Caco-2 (cell line): ENCODE results near the gene MBD3. TPM values are rescaled to one million over a fixed set of nuclear protein-coding genes. Genes with fewer than 3 reads are reported as not detected.
A peak's percentile ranks its signal among the peaks of the same experiment; 100 is the strongest.

ENCODE experiments used
- BruUV-seq: library from RNA; stranded (reverse); fragments of 400-500 nt; replicated peaks from 2 replicates; lab custom pipeline; 2021; lab: Mats Ljungman, UMichigan
- CTCF ChIA-PET: fragments of 300-600 bp; sonication (Branson Sonifier 250); formaldehyde crosslinking; loops from one replicate; lab custom pipeline; 2022; ENCODE audit warnings: antibody characterized with exemption; lab: Charles Lee
- POLR2A ChIA-PET: fragments of 300-600 bp; sonication (Branson Sonifier 250); formaldehyde crosslinking; loops from one replicate; lab custom pipeline; 2022; ENCODE audit warnings: antibody characterized with exemption; lab: Charles Lee
- DNase-seq, 2 experiments: peaks; one replicate each; pipeline versions ENCODE4 v3.0.0 to v3.0.0-alpha.2; 2020 to 2022
- H3K27me3 ChIP-seq: replicated peaks from 2 replicates; pipeline ENCODE4 v1.6.0; 2011; ENCODE audit warnings: low read length; ENCODE audit not compliant: control insufficient read depth, insufficient read depth
- H3K36me3 ChIP-seq: 2 replicates; pipeline ENCODE4 v1.5.1; 2011; ENCODE audit warnings: low read length; ENCODE audit not compliant: control insufficient read depth, insufficient read depth
- H3K4me1 ChIP-seq: fragments of 250-450 bp; sonication (Bioruptor Pico); 2 replicates; pipeline ENCODE4 v1.5.1; 2020; ENCODE audit warnings: mild to moderate bottlenecking
- H3K4me3 ChIP-seq: 2 replicates; pipeline ENCODE4 v1.5.1; 2011; ENCODE audit warnings: low read depth, mild to moderate bottlenecking, control low read depth, low read length
- H3K9me3 ChIP-seq: fragments of 250-450 bp; sonication (Bioruptor Pico); 2 replicates; pipeline ENCODE4 v1.5.1; 2020; ENCODE audit warnings: mild to moderate bottlenecking, moderate library complexity
- H3K27ac Mint-ChIP-seq: one replicate; pipeline ENCODE4 v1.8.0; 2022; ENCODE audit warnings: mixed read lengths; ENCODE audit not compliant: unreplicated experiment
- H3K27me3 Mint-ChIP-seq: one replicate; pipeline ENCODE4 v1.8.0; 2022; ENCODE audit warnings: mixed read lengths; ENCODE audit not compliant: insufficient read depth, unreplicated experiment
- H3K36me3 Mint-ChIP-seq: one replicate; pipeline ENCODE4 v1.8.0; 2022; ENCODE audit warnings: mild to moderate bottlenecking, mixed read lengths; ENCODE audit not compliant: insufficient read depth, unreplicated experiment
- H3K4me1 Mint-ChIP-seq: one replicate; pipeline ENCODE4 v1.8.0; 2022; ENCODE audit warnings: low read depth, mixed read lengths; ENCODE audit not compliant: unreplicated experiment
- H3K4me3 Mint-ChIP-seq: one replicate; pipeline ENCODE4 v1.8.0; 2022; ENCODE audit warnings: mild to moderate bottlenecking, moderate library complexity, mixed read lengths; ENCODE audit not compliant: unreplicated experiment
- H3K9me3 Mint-ChIP-seq: one replicate; pipeline ENCODE4 v1.8.0; 2022; ENCODE audit warnings: mixed read lengths; ENCODE audit not compliant: unreplicated experiment
- CTCF ChIP-seq, 2 experiments: fragments of 200-600 bp in 1 of 2; IDR thresholded peaks; 1 replicate in 1 of 2; 2 replicates in 1 of 2; pipeline versions ENCODE4 v1.5.1 to v1.8.0; 2011 to 2022; ENCODE audit warnings: antibody characterized with exemption in 1 of 2, control low read depth in 1 of 2, inconsistent platforms in 1 of 2, low read depth in 1 of 2, low read length in 1 of 2, mild to moderate bottlenecking in 1 of 2, moderate library complexity in 1 of 2; ENCODE audit not compliant: insufficient read depth in 1 of 2, severe bottlenecking in 1 of 2, unreplicated experiment in 1 of 2
- intact Hi-C: fragments of 100-400 bp; cut with micrococcal nuclease; formaldehyde crosslinking; loops from one replicate; pipeline ENCODE4 v1.10.0; 2022; ENCODE audit not compliant: unreplicated experiment
- total RNA-seq: library from RNA; stranded (reverse); gene quantifications from 2 replicates; pipeline ENCODE4 v1.2.3, GENCODE V29; 2022

Gene MBD3
- total RNA-seq, 1 experiment from 2014 or later: 89.3 TPM

GRCh38 chr19:1568320-1569019 is 24.2 kb downstream of the MBD3 start, which contains the start of gene MEX3D:
TSS of gene MEX3D (minus strand) at chr19:1568325. CDS start at chr19:1568058, 267 bp downstream.
- peak within 1 kb of the TSS; percentile 67 for H3K4me3 ChIP-seq
- no TSS peak for BruUV-seq
- peaks cover 8% of the 10 kb centered on the region for H3K4me1 ChIP-seq
- DNase-seq: peak; percentile 69 to 83
- H3K27me3 Mint-ChIP-seq: peaks cover 5% of the 10 kb centered on the region
- H3K9me3 Mint-ChIP-seq: no peaks in the 10 kb centered on the region
- intact Hi-C loops: no loop called here
- H3K36me3 Mint-ChIP-seq: peaks cover 13% of the 10 kb centered on the region
- no peaks in the 10 kb centered on the region for H3K36me3 ChIP-seq
- H3K4me3 Mint-ChIP-seq: peak within 1 kb of the TSS; percentile 56
- peaks cover 12% of the 10 kb centered on the region for H3K4me1 Mint-ChIP-seq
- TF ChIP-seq CTCF (IDR thresholded peaks at IDR 0.05; ENCODE audit: insufficient read depth in 1 of 2, low read depth in 1 of 2, low read length in 1 of 2, severe bottlenecking in 1 of 2, unreplicated experiment in 1 of 2): no peak
- H3K27me3 ChIP-seq: no peaks in the 10 kb centered on the region
- no peak within 1 kb of the TSS for H3K27ac Mint-ChIP-seq
- H3K9me3 ChIP-seq: no peaks in the 10 kb centered on the region
- ChIA-PET CTCF (interaction anchor here (0.6 kb wide), 1 partner anchor 77 kb away, joined by 4 read pairs; the partner anchor contains the start of gene REEP6), POLR2A (no interaction called here)

DNA sequence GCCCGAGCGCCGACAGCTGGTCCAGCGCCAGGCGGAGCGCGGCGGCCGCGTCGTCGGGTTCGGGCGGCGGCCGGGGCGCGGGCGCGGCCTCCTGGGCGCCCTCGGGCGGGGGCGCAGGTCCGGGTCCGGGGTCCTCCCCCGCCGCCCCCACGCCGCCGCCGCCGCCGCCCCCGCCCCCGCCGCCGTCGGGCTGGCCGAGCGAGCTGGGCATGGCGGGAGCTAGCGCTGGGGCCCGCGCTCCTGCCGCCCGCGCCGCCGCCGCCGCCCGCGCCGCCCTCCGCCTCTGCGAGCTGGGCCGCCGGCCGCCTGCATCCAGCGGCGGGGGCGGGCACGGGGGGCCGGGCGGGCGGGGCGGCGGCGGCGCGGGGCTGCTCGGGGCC is 24.8 kb downstream of the MBD3 start:
- H3K27me3 Mint-ChIP-seq: peaks cover 5% of the 10 kb centered on the region
- Histone ChIP-seq H3K27me3 (no peaks in the 10 kb centered on the region), H3K4me1 (peaks cover 8% of the 10 kb centered on the region), H3K4me3 (peak overlapping the region; percentile 67), H3K9me3 (no peaks in the 10 kb centered on the region), H3K36me3 (no peaks in the 10 kb centered on the region)
- no TSS peak for BruUV-seq
- H3K4me3 Mint-ChIP-seq: no peak overlapping the region
- POLR2A ChIA-PET: interaction anchor here (0.6 to 1.0 kb wide), 2 partner anchors 22 to 29 kb away, joined by 3 to 6 read pairs; no protein-coding TSS in a partner anchor
- H3K4me1 Mint-ChIP-seq: peaks cover 12% of the 10 kb centered on the region
- CTCF ChIA-PET: interaction anchor here (0.6 kb wide), 1 partner anchor 77 kb away, joined by 4 read pairs; the partner anchor contains the start of gene REEP6
- H3K9me3 Mint-ChIP-seq: no peaks in the 10 kb centered on the region
- DNase-seq: no peak
- H3K36me3 Mint-ChIP-seq: peaks cover 13% of the 10 kb centered on the region
- no peak for TF ChIP-seq CTCF (IDR thresholded peaks at IDR 0.05; ENCODE audit: insufficient read depth in 1 of 2, low read depth in 1 of 2, low read length in 1 of 2, severe bottlenecking in 1 of 2, unreplicated experiment in 1 of 2)
- intact Hi-C loops: no loop called here
- no peak overlapping the region for H3K27ac Mint-ChIP-seq

DNA sequence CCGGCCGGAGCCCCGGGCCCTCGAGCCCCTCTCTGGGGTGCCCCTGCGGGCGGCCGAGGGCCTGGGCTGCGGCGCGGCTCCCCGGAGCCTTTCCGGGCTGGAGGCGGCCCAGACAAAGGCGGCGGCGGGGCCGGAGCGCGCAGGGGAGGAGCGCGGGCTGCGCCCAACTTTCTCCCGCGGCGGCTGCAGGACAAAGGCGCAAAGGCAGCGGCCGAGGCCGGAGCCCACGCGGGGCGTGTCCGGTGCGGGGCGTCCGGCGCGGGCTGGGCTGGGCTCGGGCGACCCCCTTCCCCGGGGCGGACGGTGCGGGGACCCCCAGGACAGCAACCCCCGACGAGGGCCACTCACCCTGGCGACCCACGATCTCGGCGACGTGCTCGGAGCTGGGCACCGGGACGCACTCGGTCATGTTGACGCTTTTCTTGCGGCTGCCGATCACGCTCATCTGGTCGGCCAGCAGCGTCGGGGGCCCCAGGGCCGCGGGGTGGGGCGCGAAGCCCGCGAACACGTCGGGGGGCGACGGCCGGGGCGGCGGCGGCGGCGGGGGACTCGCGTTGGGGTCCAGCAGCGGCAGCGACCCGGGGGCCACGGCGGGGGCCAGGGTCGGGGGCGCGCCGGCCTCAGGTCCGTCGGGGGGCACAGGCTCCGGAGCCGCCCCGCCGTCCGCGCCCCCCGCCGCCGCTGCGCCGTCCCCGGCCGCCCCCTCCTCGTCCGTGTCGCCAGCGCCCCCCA is 25.4 kb downstream of the MBD3 start:
- H3K4me3 Mint-ChIP-seq: peak overlapping the region; percentile 55
- BruUV-seq: TSS peak; percentile 61
- no peak for TF ChIP-seq CTCF (IDR thresholded peaks at IDR 0.05; ENCODE audit: insufficient read depth in 1 of 2, low read depth in 1 of 2, low read length in 1 of 2, severe bottlenecking in 1 of 2, unreplicated experiment in 1 of 2)
- no peaks in the 10 kb centered on the region for H3K9me3 ChIP-seq
- H3K27me3 Mint-ChIP-seq: peaks cover 5% of the 10 kb centered on the region
- peaks cover 8% of the 10 kb centered on the region for H3K4me1 ChIP-seq
- peaks cover 12% of the 10 kb centered on the region for H3K4me1 Mint-ChIP-seq
- ChIA-PET POLR2A (interaction anchor here (0.6 to 1.0 kb wide), 2 partner anchors 22 to 30 kb away, joined by 3 to 6 read pairs; no protein-coding TSS in a partner anchor), CTCF (interaction anchor here (0.6 to 1.0 kb wide), 3 partner anchors 21 to 76 kb away, joined by 3 to 8 read pairs (median 4); partner anchors contain the start of gene REEP6)
- peaks cover 13% of the 10 kb centered on the region for H3K36me3 Mint-ChIP-seq
- no peaks in the 10 kb centered on the region for H3K27me3 ChIP-seq
- H3K9me3 Mint-ChIP-seq: no peaks in the 10 kb centered on the region
- intact Hi-C loops: no loop called here
- no peak overlapping the region for H3K27ac Mint-ChIP-seq
- peak overlapping the region; percentile 67 for H3K4me3 ChIP-seq
- peak in 1 of 2 experiments; percentile 41 for DNase-seq
- no peaks in the 10 kb centered on the region for H3K36me3 ChIP-seq
